ENCODE results near the gene KLHDC7B.

GRCh38 chr22:50564289-50564688, 18.6 kb downstream of the KLHDC7B start:
- TF ChIP-seq, protein P1, sequence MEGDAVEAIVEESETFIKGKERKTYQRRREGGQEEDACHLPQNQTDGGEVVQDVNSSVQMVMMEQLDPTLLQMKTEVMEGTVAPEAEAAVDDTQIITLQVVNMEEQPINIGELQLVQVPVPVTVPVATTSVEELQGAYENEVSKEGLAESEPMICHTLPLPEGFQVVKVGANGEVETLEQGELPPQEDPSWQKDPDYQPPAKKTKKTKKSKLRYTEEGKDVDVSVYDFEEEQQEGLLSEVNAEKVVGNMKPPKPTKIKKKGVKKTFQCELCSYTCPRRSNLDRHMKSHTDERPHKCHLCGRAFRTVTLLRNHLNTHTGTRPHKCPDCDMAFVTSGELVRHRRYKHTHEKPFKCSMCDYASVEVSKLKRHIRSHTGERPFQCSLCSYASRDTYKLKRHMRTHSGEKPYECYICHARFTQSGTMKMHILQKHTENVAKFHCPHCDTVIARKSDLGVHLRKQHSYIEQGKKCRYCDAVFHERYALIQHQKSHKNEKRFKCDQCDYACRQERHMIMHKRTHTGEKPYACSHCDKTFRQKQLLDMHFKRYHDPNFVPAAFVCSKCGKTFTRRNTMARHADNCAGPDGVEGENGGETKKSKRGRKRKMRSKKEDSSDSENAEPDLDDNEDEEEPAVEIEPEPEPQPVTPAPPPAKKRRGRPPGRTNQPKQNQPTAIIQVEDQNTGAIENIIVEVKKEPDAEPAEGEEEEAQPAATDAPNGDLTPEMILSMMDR (IDR thresholded peaks at IDR 0.05; ENCODE audit: low read depth, low read length) = no peak
- no peak for TF ChIP-seq EZH2phosphoT487 (IDR thresholded peaks at IDR 0.05; ENCODE audit: low read depth)

Data from OCI-LY3 (cell line).